H9 (cell line): ENCODE measurements around the gene NFIX. TPM values are rescaled to one million over a fixed set of nuclear protein-coding genes. Genes with fewer than 3 reads are reported as not detected.

Experiments used
- DNase-seq: peaks from one replicate; pipeline ENCODE4 v3.0.0-alpha.2; 2017
- H2AFZ ChIP-seq: one replicate; pipeline ENCODE4 v1.6.1; 2013; ENCODE audit warnings: mild to moderate bottlenecking, low read length, control low read depth, moderate library complexity
- H2AK5ac ChIP-seq: 2 replicates; pipeline ENCODE4 v1.6.1; 2013; ENCODE audit warnings: low read length, control low read depth, mixed read lengths; ENCODE audit not compliant: insufficient read length
- H2BK120ac ChIP-seq: one replicate; pipeline ENCODE4 v1.6.1; 2013; ENCODE audit warnings: low read depth, mild to moderate bottlenecking, low read length, control low read depth, inconsistent platforms; ENCODE audit not compliant: poor library complexity, severe bottlenecking
- H2BK12ac ChIP-seq: 2 replicates; pipeline ENCODE4 v1.6.1; 2013; ENCODE audit warnings: low read length, control low read depth, mixed read lengths, low read depth; ENCODE audit not compliant: insufficient read length
- H2BK15ac ChIP-seq: 2 replicates; pipeline ENCODE4 v1.6.1; 2013; ENCODE audit warnings: low read depth, low read length, control low read depth
- H2BK20ac ChIP-seq: one replicate; pipeline ENCODE4 v1.6.1; 2013; ENCODE audit warnings: low read depth, mild to moderate bottlenecking, low read length, control low read depth, inconsistent platforms; ENCODE audit not compliant: poor library complexity, severe bottlenecking
- H2BK5ac ChIP-seq: 2 replicates; pipeline ENCODE4 v1.6.1; 2013; ENCODE audit warnings: low read length, control low read depth, mixed read lengths; ENCODE audit not compliant: insufficient read length
- H3K14ac ChIP-seq: 2 replicates; pipeline ENCODE4 v1.6.1; 2013; ENCODE audit warnings: low read length, control low read depth; ENCODE audit not compliant: insufficient read depth
- H3K18ac ChIP-seq: 2 replicates; pipeline ENCODE4 v1.6.1; 2013; ENCODE audit warnings: low read depth, mild to moderate bottlenecking, mixed read lengths, low read length, control low read depth; ENCODE audit not compliant: insufficient read length
- H3K23ac ChIP-seq: 2 replicates; pipeline ENCODE4 v1.6.1; 2013; ENCODE audit warnings: low read length, control low read depth, mixed read lengths, low read depth; ENCODE audit not compliant: insufficient read length
- H3K23me2 ChIP-seq: 2 replicates; pipeline ENCODE4 v1.6.1; 2013; ENCODE audit warnings: low read depth, mild to moderate bottlenecking, mixed read lengths, low read length, control low read depth; ENCODE audit not compliant: insufficient read length, poor library complexity, severe bottlenecking
- H3K27ac ChIP-seq: 2 replicates; pipeline ENCODE4 v1.5.1; 2013; ENCODE audit warnings: low read length, control low read depth, mixed read lengths, low read depth; ENCODE audit not compliant: insufficient read length
- H3K27me3 ChIP-seq: 2 replicates; pipeline ENCODE4 v1.6.1; 2013; ENCODE audit warnings: low read length, control low read depth, inconsistent platforms; ENCODE audit not compliant: insufficient read depth
- H3K4ac ChIP-seq: 2 replicates; pipeline ENCODE4 v1.6.1; 2013; ENCODE audit warnings: low read depth, mild to moderate bottlenecking, control low read depth, inconsistent platforms, low read length, moderate library complexity
- H3K4me1 ChIP-seq: 2 replicates; pipeline ENCODE4 v1.6.1; 2013; ENCODE audit warnings: low read length, control low read depth, inconsistent platforms; ENCODE audit not compliant: insufficient read depth
- H3K4me2 ChIP-seq: 2 replicates; pipeline ENCODE4 v1.6.1; 2013; ENCODE audit warnings: low read length, control low read depth, mixed read lengths; ENCODE audit not compliant: insufficient read length, insufficient read depth
- H3K56ac ChIP-seq: 2 replicates; pipeline ENCODE4 v1.6.1; 2013; ENCODE audit warnings: low read depth, mild to moderate bottlenecking, mixed read lengths, low read length, control low read depth; ENCODE audit not compliant: insufficient read length
- H3K79me1 ChIP-seq: 2 replicates; pipeline ENCODE4 v1.6.1; 2013; ENCODE audit warnings: low read depth, mild to moderate bottlenecking, moderate library complexity, low read length, control low read depth, inconsistent platforms; ENCODE audit not compliant: insufficient read depth, poor library complexity, severe bottlenecking
- H3K79me2 ChIP-seq: 2 replicates; pipeline ENCODE4 v1.6.1; 2013; ENCODE audit warnings: low read length, control low read depth, inconsistent platforms; ENCODE audit not compliant: insufficient read depth
- H3K9ac ChIP-seq: 2 replicates; pipeline ENCODE4 v1.6.1; 2013; ENCODE audit warnings: low read length, control low read depth, mixed read lengths; ENCODE audit not compliant: insufficient read length; ENCODE audit errors: extremely low read depth
- H3K9me3 ChIP-seq: one replicate; pipeline ENCODE4 v1.6.1; 2013; ENCODE audit warnings: low read depth, low read length, inconsistent platforms; ENCODE audit not compliant: control insufficient read depth
- H3T11ph ChIP-seq: one replicate; pipeline ENCODE4 v1.6.1; 2013; ENCODE audit warnings: mild to moderate bottlenecking, low read length, control low read depth, inconsistent platforms
- H4K20me1 ChIP-seq: one replicate; pipeline ENCODE4 v1.6.1; 2013; ENCODE audit not compliant: control insufficient read depth, insufficient read length, insufficient read depth
- H4K5ac ChIP-seq: 2 replicates; pipeline ENCODE4 v1.6.1; 2013; ENCODE audit warnings: low read depth, mild to moderate bottlenecking, mixed read lengths, low read length, control low read depth; ENCODE audit not compliant: insufficient read length
- H4K8ac ChIP-seq: replicated peaks from 2 replicates; pipeline ENCODE4 v1.6.1; 2013; ENCODE audit warnings: low read length, control low read depth, mixed read lengths, low read depth; ENCODE audit not compliant: insufficient read length
- H4K91ac ChIP-seq: 2 replicates; pipeline ENCODE4 v1.6.1; 2013; ENCODE audit warnings: low read depth, mild to moderate bottlenecking, moderate library complexity, mixed read lengths, low read length, control low read depth; ENCODE audit not compliant: insufficient read length
- H3K27ac Mint-ChIP-seq, 3 experiments: 2 replicates in 2 of 3; 3 replicates in 1 of 3; pipeline ENCODE4 v1.8.0; 2020 to 2021; ENCODE audit warnings: mixed read lengths in 3 of 3, mild to moderate bottlenecking in 1 of 3, moderate library complexity in 1 of 3
- H3K27me3 Mint-ChIP-seq: 2 replicates; pipeline ENCODE4 v1.8.0; 2021; ENCODE audit warnings: low read depth, mild to moderate bottlenecking, moderate library complexity, mixed read lengths
- H3K36me3 Mint-ChIP-seq, 3 experiments: 2 replicates in 2 of 3; 3 replicates in 1 of 3; pipeline ENCODE4 v1.8.0; 2020 to 2021; ENCODE audit warnings: low read depth in 3 of 3, mixed read lengths in 3 of 3; ENCODE audit not compliant: insufficient read depth in 1 of 3
- H3K4me1 Mint-ChIP-seq, 2 experiments: 2 replicates each; pipeline ENCODE4 v1.8.0; 2020; ENCODE audit warnings: mixed read lengths in 2 of 2
- H3K4me3 Mint-ChIP-seq, 2 experiments: 2 replicates in 1 of 2; 3 replicates in 1 of 2; pipeline ENCODE4 v1.8.0; 2020 to 2021; ENCODE audit warnings: mild to moderate bottlenecking in 2 of 2, mixed read lengths in 2 of 2, moderate library complexity in 1 of 2
- H3K9me3 Mint-ChIP-seq, 2 experiments: 2 replicates in 1 of 2; 3 replicates in 1 of 2; pipeline ENCODE4 v1.8.0; 2020; ENCODE audit warnings: mild to moderate bottlenecking in 2 of 2, mixed read lengths in 2 of 2, moderate library complexity in 1 of 2
- CTCF ChIP-seq: fragments of 200-600 bp; sonication (generic); conservative IDR thresholded peaks from 3 replicates; pipeline ENCODE4 v1.8.0; 2021; ENCODE audit warnings: antibody characterized with exemption, mild to moderate bottlenecking
- WGBS: extraction: QIAGEN DNeasy Blood & Tissue Kit; methylation state at CpG from one replicate; pipeline ENCODE4 v1.1.7; 2013; ENCODE audit warnings: missing lambda C conversion rate, low lambda C conversion rate, mixed read lengths; ENCODE audit not compliant: insufficient read length; ENCODE audit errors: extremely low coverage; 5-methylcytosine and 5-hydroxymethylcytosine counted together
- total RNA-seq: library from RNA; stranded (reverse); gene quantifications from 2 replicates; pipeline ENCODE4 v1.2.1, GENCODE V29; 2021

Gene NFIX
- total RNA-seq, 1 experiment from 2014 or later = 0.31 TPM

DNA sequence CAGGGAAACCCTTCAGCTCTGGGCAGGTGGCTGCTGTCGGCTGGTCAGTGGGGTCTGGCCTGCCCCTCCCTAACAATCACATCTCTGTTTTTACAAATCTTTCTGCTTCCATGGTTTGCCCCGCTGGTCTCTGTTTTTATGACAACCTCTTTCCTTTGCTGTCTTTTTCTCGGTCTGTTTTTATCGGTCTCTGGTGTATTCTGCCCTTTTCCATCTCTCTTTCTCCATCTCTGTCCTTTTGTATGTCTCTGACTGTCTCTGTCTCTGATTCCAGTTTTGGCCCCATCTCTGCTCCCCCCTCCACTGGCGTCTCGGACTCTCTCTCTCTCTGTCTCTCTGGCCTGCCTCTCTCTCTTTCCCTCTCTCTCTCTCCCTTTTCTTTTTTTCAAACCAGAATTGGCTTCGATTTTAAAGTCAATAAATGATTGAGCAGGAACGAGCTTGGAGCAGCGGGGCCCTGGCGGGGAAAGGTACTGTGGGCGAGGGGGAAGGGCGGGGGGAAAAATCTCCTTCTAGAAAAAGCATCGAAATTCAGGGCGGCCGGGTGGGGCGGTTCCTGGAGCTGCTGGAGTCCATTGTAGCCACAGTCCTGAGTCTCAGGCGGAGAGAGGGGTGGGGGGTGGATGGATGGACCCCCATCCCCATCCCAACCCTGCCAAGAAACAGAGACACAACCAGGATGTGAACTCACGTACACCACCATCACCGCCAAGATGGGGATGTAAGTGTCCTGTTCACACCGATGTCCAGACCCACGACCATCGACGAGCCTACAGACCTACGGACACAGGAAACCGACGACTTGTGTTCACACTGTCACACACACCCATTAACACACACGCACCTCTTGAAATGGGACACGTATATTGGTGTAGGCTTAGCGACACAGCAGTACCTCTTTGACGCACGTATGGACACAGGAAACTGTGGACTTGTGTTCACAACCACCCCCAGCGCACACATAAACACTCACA, 3.0 kb downstream of the NFIX start:
- WGBS = no CpG with 5 or more reads among the region's 32 CpGs
- Histone ChIP-seq H2BK20ac (no peak overlapping the region), H3K27ac (no peak overlapping the region), H3K23ac (no peak overlapping the region), H4K5ac (no peak overlapping the region), H3K14ac (no peak overlapping the region), H4K8ac (no peak overlapping the region), H2BK15ac (no peak overlapping the region), H3K56ac (no peak overlapping the region), H3K9ac (no peak overlapping the region), H2AFZ (no peak overlapping the region), H2AK5ac (no peak overlapping the region), H2BK5ac (no peak overlapping the region), H2BK12ac (no peak overlapping the region), H2BK120ac (no peak overlapping the region), H3T11ph (no peak overlapping the region), H3K18ac (no peak overlapping the region), H3K9me3 (no peaks in the 10 kb centered on the region), H4K20me1 (peaks cover 7% of the 10 kb centered on the region), H3K4me2 (no peak overlapping the region), H3K79me2 (no peaks in the 10 kb centered on the region), H3K4ac (no peak overlapping the region), H3K4me1 (no peaks in the 10 kb centered on the region), H3K23me2 (peaks cover 4% of the 10 kb centered on the region), H3K27me3 (peaks cover 55% of the 10 kb centered on the region), H3K79me1 (no peaks in the 10 kb centered on the region), H4K91ac (no peak overlapping the region)
- Mint-ChIP-seq H3K4me1 (peaks cover 3 to 8% of the 10 kb centered on the region in 2 experiments), H3K27ac (no peak overlapping the region), H3K4me3 (no peak overlapping the region), H3K27me3 (peaks cover 94% of the 10 kb centered on the region), H3K9me3 (peaks cover 2 to 9% of the 10 kb centered on the region in 2 experiments; a peak in 2 of 5 replicates), H3K36me3 (peaks cover 0 to 2% (median 0%) of the 10 kb centered on the region in 3 experiments; a peak in 1 of 7 replicates)
- DNase-seq = no peak
- TF ChIP-seq CTCF = no peak
